ENCODE results near the gene TCERG1.

The TCERG1 gene

GRCh38 chr5:146402949-146403348, 44.2 kb upstream of the TCERG1 start:
- no peak overlapping the region for H3K27ac ChIP-seq
- no peaks in the 10 kb centered on the region for H3K36me3 ChIP-seq
- no peak overlapping the region for H3K4me3 ChIP-seq
- intact Hi-C loops (cut with DNase I; ENCODE audit: low total_unique reads) = no loop called here
- no peak for TF ChIP-seq CTCF (IDR thresholded peaks at IDR 0.05)
- H3K27me3 ChIP-seq = peaks cover 0 to 7% of the 10 kb centered on the region in 2 donors
- DNase-seq = no peak
- H3K9me3 ChIP-seq = no peaks in the 10 kb centered on the region
- no peaks in the 10 kb centered on the region for H3K4me1 ChIP-seq

- TF ChIP-seq CTCF (IDR thresholded peaks at IDR 0.05) = no peak
- H3K4me3 ChIP-seq = no peak overlapping the region
- no peak for DNase-seq
- no peaks in the 10 kb centered on the region for H3K36me3 ChIP-seq
- H3K27me3 ChIP-seq = no peaks in the 10 kb centered on the region
- H3K27ac ChIP-seq = no peak overlapping the region
- intact Hi-C loops (cut with DNase I; ENCODE audit: low total_unique reads) = no loop called here
- H3K9me3 ChIP-seq = no peaks in the 10 kb centered on the region
- H3K4me1 ChIP-seq = no peaks in the 10 kb centered on the region
Measured at GRCh38 chr5:146409054-146409671, 38.0 kb upstream of the TCERG1 start.

DNA sequence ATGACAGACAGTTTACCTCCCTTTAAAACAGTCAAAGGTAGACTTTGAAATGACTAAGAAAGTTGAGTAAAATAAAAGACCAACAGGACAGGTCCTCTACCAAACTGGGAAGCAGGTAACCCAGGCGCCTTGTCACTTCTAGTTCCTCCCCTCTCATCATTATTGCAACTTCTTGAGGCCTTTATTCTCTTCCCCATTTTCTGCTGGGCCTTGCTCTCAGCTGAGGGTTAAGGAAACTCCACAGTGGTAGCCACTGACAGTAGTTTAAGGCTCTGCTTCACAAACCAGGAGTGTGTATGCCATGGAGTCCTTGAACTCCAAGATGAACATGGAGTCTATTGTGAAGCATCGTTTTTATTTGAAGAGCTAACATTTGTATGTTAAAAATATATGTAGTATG, 36.9 kb upstream of the TCERG1 start:
- H3K27ac ChIP-seq = no peak overlapping the region
- intact Hi-C loops (cut with DNase I; ENCODE audit: low total_unique reads) = no loop called here
- no peak for DNase-seq
- H3K36me3 ChIP-seq = no peaks in the 10 kb centered on the region
- H3K4me3 ChIP-seq = no peak overlapping the region
- TF ChIP-seq CTCF (IDR thresholded peaks at IDR 0.05) = no peak
- no peaks in the 10 kb centered on the region for H3K4me1 ChIP-seq
- no peaks in the 10 kb centered on the region for H3K9me3 ChIP-seq
- H3K27me3 ChIP-seq = no peaks in the 10 kb centered on the region

- no peak for TF ChIP-seq CTCF (IDR thresholded peaks at IDR 0.05)
- no peak for DNase-seq
- no peak overlapping the region for H3K27ac ChIP-seq
- H3K4me3 ChIP-seq = no peak overlapping the region
- H3K27me3 ChIP-seq = peaks cover 0 to 4% of the 10 kb centered on the region in 2 donors
- intact Hi-C loops (cut with DNase I; ENCODE audit: low total_unique reads) = loop anchor here (10.0 kb wide), 2 partner anchors 125 to 235 kb away; partner anchors contain the start of gene LARS1
- no peaks in the 10 kb centered on the region for H3K36me3 ChIP-seq
- H3K9me3 ChIP-seq = no peaks in the 10 kb centered on the region
- H3K4me1 ChIP-seq = no peaks in the 10 kb centered on the region
Measured at GRCh38 chr5:146419696-146420095, 27.4 kb upstream of the TCERG1 start.

- DNase-seq = no peak
- intact Hi-C loops (cut with DNase I; ENCODE audit: low total_unique reads) = loop anchor here (10.0 kb wide), 2 partner anchors 130 to 240 kb away; partner anchors contain the start of gene LARS1
- TF ChIP-seq CTCF (IDR thresholded peaks at IDR 0.05) = no peak
Measured at GRCh38 chr5:146425023-146425422, 22.1 kb upstream of the TCERG1 start.

More at GRCh38 chr5:146425023-146425422, 22.1 kb upstream of the TCERG1 start:
- no peaks in the 10 kb centered on the region for H3K4me1 ChIP-seq
- no peak overlapping the region for H3K27ac ChIP-seq
- H3K27me3 ChIP-seq = peaks cover 0 to 15% of the 10 kb centered on the region in 2 donors
- H3K9me3 ChIP-seq = no peaks in the 10 kb centered on the region
- H3K36me3 ChIP-seq = no peaks in the 10 kb centered on the region
- no peak overlapping the region for H3K4me3 ChIP-seq
